Astrocyte of the spinal cord (primary cell): Measurements from ENCODE around the gene YOD1.
"Not testable (repeated sequence)": the region's sequence is repeated elsewhere in the genome, so short reads cannot be mapped to it uniquely, and the experiment has no call there.

ENCODE experiments used
- DNase-seq: peaks from one replicate; pipeline ENCODE4 v3.0.0; 2011; ENCODE audit warnings: low read depth, low spot score
- H3K4me3 ChIP-seq: 2 replicates; pipeline ENCODE4 v1.5.1; 2011; ENCODE audit warnings: low read depth, mild to moderate bottlenecking, low read length, moderate library complexity
- CTCF ChIP-seq: IDR thresholded peaks from 2 replicates; pipeline ENCODE4 v1.5.1; 2012; ENCODE audit warnings: low read depth, mild to moderate bottlenecking, low read length, inconsistent platforms
- in situ Hi-C: cut with HindIII; loops from 2 replicates; pipeline ENCODE4 v1.10.0; 2017; ENCODE audit warnings: low sequenced_read_pairs

The YOD1 gene

GRCh38 chr1:207045453-207045852 is 5.6 kb downstream of the YOD1 start:
- in situ Hi-C loops, result no loop called here
- TF ChIP-seq CTCF, result no peak
- DNase-seq, result no peak
- no peak overlapping the region for H3K4me3 ChIP-seq

GRCh38 chr1:207041397-207041796 is 9.6 kb downstream of the YOD1 start:
- DNase-seq, H3K4me3 ChIP-seq, in situ Hi-C loops: not testable (repeated sequence)

GRCh38 chr1:207040181-207040533 is 10.9 kb downstream of the YOD1 start:
- in situ Hi-C loops, result no loop called here
- TF ChIP-seq CTCF, result no peak
- H3K4me3 ChIP-seq, result no peak overlapping the region
- DNase-seq, result peak; percentile 15

- in situ Hi-C loops, result no loop called here
Observed at GRCh38 chr1:207039380-207040180, 11.4 kb downstream of the YOD1 start.

GRCh38 chr1:207036865-207037264 is 14.1 kb downstream of the YOD1 start:
- no peak for DNase-seq
- H3K4me3 ChIP-seq, result no peak overlapping the region
- in situ Hi-C loops, result no loop called here
- TF ChIP-seq CTCF, result no peak

More at GRCh38 chr1:207039380-207040180, 11.4 kb downstream of the YOD1 start:
- no peak for DNase-seq
- no peak overlapping the region for H3K4me3 ChIP-seq
- TF ChIP-seq CTCF, result no peak

- TF ChIP-seq CTCF, result no peak
- H3K4me3 ChIP-seq, result no peak overlapping the region
- in situ Hi-C loops, result no loop called here
- no peak for DNase-seq
Observed at GRCh38 chr1:207035877-207036551, 15.0 kb downstream of the YOD1 start.

- no peak for TF ChIP-seq CTCF
- H3K4me3 ChIP-seq, result no peak overlapping the region
- in situ Hi-C loops, result no loop called here
- DNase-seq, result peak; percentile 60
Observed at GRCh38 chr1:207034998-207035397, 16.0 kb downstream of the YOD1 start.
